ENCODE results near the gene CEP43. TPM values are rescaled to one million over a fixed set of nuclear protein-coding genes. Genes with fewer than 3 reads are reported as not detected.

Gene CEP43
- polyA plus RNA-seq, 3 donors from 2014 or later: 4.7 to 9.9 (median 6.9) TPM

- no peak overlapping the region for H3K27ac Mint-ChIP-seq
- no peaks in the 10 kb centered on the region for H3K4me1 Mint-ChIP-seq
- DNase-seq: no peak
- H3K27me3 Mint-ChIP-seq (ENCODE audit: low read depth in 3 of 3): no peaks in the 10 kb centered on the region
- peaks cover 3 to 4% (median 3%) of the 10 kb centered on the region in 3 donors for H3K36me3 Mint-ChIP-seq
- no peaks in the 10 kb centered on the region for H3K9me3 Mint-ChIP-seq
- no peak overlapping the region for H3K4me3 Mint-ChIP-seq
Measured at GRCh38 chr6:166976636-166977035, 22.6 kb upstream of the CEP43 start.

- H3K27ac Mint-ChIP-seq: no peak overlapping the region
- H3K9me3 Mint-ChIP-seq: no peaks in the 10 kb centered on the region
- no peaks in the 10 kb centered on the region for H3K4me1 Mint-ChIP-seq
- H3K4me3 Mint-ChIP-seq: no peak overlapping the region
- peaks cover 4 to 7% (median 5%) of the 10 kb centered on the region in 3 donors for H3K36me3 Mint-ChIP-seq
- H3K27me3 Mint-ChIP-seq (ENCODE audit: low read depth in 3 of 3): no peaks in the 10 kb centered on the region
- DNase-seq: no peak
Measured at GRCh38 chr6:166977621-166978525, 21.3 kb upstream of the CEP43 start.

DNA sequence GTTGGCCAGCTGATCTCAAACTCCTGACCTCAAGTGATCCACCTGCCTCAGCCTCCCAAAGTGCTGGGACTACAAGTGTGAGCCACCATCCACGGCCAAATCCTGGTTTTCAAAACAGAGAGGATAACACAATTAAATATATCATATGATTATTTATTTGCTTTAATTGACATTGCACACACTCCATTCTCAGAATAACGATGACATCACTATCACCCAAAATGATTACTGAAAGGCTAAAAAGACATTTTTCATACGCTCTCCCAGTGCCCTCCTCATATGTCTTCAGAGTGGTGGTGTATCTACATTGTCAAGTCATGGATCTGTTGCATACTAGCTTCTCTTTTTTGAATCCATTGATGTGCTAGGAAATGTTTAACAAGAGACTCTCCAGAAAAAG lies 18.5 kb upstream of the CEP43 start:
- Mint-ChIP-seq H3K4me1 (peaks cover 0 to 4% of the 10 kb centered on the region in 2 donors), H3K36me3 (peaks cover 4 to 17% (median 14%) of the 10 kb centered on the region in 3 donors), H3K9me3 (no peaks in the 10 kb centered on the region), H3K27ac (no peak overlapping the region), H3K27me3 (ENCODE audit: low read depth in 3 of 3) (no peaks in the 10 kb centered on the region), H3K4me3 (no peak overlapping the region)
- no peak for DNase-seq

DNA sequence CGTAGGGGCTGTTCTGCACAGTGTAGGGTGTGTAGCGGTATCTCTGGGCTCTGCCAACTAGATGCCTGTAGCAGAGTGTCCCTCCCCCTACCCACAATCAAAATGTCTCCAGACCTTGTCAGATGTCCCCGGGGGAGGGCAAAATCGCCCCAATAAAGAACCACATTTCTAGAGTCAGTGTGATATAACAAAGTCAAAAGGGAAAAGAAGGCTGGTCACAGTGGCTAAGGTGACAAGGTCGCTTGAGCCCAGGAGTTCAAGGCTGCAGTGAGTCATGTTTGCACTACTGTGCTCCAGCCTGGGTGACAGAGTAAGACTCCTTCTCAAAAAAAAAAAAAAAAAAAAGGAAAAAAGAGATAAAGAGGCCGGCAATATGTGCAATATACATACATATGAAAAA lies 11.7 kb upstream of the CEP43 start:
- peaks cover 12 to 15% of the 10 kb centered on the region in 2 donors for H3K4me1 Mint-ChIP-seq
- no peak overlapping the region for H3K4me3 Mint-ChIP-seq
- peak overlapping the region in 1 of 6 donors; percentile 84 for H3K27ac Mint-ChIP-seq

GRCh38 chr6:166987930-166988329 lies 11.3 kb upstream of the CEP43 start:
- Mint-ChIP-seq H3K4me1 (peaks cover 12 to 15% of the 10 kb centered on the region in 2 donors), H3K27ac (no peak overlapping the region), H3K4me3 (no peak overlapping the region), H3K27me3 (ENCODE audit: low read depth in 3 of 3) (no peaks in the 10 kb centered on the region), H3K9me3 (no peaks in the 10 kb centered on the region), H3K36me3 (peaks cover 0 to 10% (median 8%) of the 10 kb centered on the region in 3 donors)
- DNase-seq: no peak

More for the DNA sequence above, 11.7 kb upstream of the CEP43 start:
- no peaks in the 10 kb centered on the region for H3K27me3 Mint-ChIP-seq (ENCODE audit: low read depth in 3 of 3)
- no peaks in the 10 kb centered on the region for H3K9me3 Mint-ChIP-seq
- DNase-seq: no peak
- H3K36me3 Mint-ChIP-seq: peaks cover 0 to 14% (median 10%) of the 10 kb centered on the region in 3 donors

DNA sequence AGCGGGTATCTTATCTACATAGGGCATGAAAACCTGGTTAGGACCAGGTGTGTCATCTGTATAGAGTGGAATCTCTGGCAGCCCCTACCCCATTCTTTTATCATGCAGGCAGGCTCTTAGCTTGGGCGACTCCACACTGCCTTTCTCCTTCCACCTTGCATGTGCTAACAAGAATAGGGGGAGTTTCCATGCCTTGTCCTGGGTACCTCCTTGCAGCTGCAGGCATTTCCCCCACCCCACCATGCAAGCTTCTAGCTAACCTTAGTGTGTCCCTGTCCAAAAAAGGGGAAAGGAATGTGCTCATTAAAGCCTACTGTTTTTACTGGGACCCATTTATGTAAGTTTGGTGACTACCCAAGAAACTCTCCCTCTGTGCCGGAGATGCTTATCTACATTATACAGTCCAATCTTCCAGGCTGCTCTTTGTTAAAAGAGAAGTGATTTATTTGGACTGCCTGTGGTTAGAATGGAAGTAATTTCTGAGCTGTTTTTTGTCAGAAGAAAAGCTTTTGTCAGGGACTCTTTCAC lies 10.5 kb upstream of the CEP43 start:
- peaks cover 12 to 15% of the 10 kb centered on the region in 2 donors for H3K4me1 Mint-ChIP-seq
- H3K27ac Mint-ChIP-seq: no peak overlapping the region
- peaks cover 1 to 9% (median 7%) of the 10 kb centered on the region in 3 donors for H3K36me3 Mint-ChIP-seq
- no peak overlapping the region for H3K4me3 Mint-ChIP-seq
- DNase-seq: no peak
- H3K9me3 Mint-ChIP-seq: no peaks in the 10 kb centered on the region
- no peaks in the 10 kb centered on the region for H3K27me3 Mint-ChIP-seq (ENCODE audit: low read depth in 3 of 3)

- H3K36me3 Mint-ChIP-seq: peaks cover 4 to 10% (median 7%) of the 10 kb centered on the region in 3 donors
- no peaks in the 10 kb centered on the region for H3K9me3 Mint-ChIP-seq
- H3K27me3 Mint-ChIP-seq (ENCODE audit: low read depth in 3 of 3): no peaks in the 10 kb centered on the region
- DNase-seq: peak; percentile 31 to 51 (median 33)
- H3K4me1 Mint-ChIP-seq: peaks cover 12 to 15% of the 10 kb centered on the region in 2 donors
- peak overlapping the region in 1 of 6 donors; percentile 4 for H3K27ac Mint-ChIP-seq
- peak overlapping the region in 1 of 5 donors; percentile 3 for H3K4me3 Mint-ChIP-seq
Measured at GRCh38 chr6:166989427-166990032, 9.7 kb upstream of the CEP43 start.

GRCh38 chr6:166996406-166996805 lies 2.8 kb upstream of the CEP43 start:
- DNase-seq: no peak
- no peak overlapping the region for H3K4me3 Mint-ChIP-seq
- H3K27me3 Mint-ChIP-seq (ENCODE audit: low read depth in 3 of 3): peaks cover 0 to 4% (median 0%) of the 10 kb centered on the region in 3 donors
- no peaks in the 10 kb centered on the region for H3K9me3 Mint-ChIP-seq
- H3K36me3 Mint-ChIP-seq: peaks cover 0 to 4% (median 3%) of the 10 kb centered on the region in 3 donors
- peaks cover 17 to 27% of the 10 kb centered on the region in 2 donors for H3K4me1 Mint-ChIP-seq
- no peak overlapping the region for H3K27ac Mint-ChIP-seq

DNA sequence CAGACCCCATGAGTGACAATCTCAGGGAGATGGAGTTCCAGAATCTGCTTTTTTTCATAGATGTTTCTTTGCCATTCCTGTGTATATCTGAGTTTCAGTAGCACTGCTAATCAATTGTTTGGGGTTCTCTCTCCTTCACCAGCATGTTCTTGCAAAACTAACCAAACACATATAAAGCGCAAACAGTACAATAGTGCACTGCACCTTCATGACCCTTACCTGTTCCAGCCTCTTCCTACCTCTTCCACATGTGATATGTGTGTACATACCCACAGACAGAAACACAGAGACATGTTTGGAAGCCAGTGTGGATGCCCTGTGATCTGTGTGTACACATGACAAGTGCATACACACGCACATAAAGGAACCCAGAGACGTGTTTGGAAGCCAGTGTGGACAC lies 1.8 kb upstream of the CEP43 start:
- no peak for DNase-seq
- Mint-ChIP-seq H3K27ac (peak overlapping the region in 4 of 6 donors; percentile 2 to 77 (median 36)), H3K4me1 (peaks cover 17 to 34% of the 10 kb centered on the region in 2 donors), H3K36me3 (peaks cover 0 to 4% (median 3%) of the 10 kb centered on the region in 3 donors), H3K4me3 (peak overlapping the region; percentile 81 to 87 (median 82)), H3K27me3 (ENCODE audit: low read depth in 3 of 3) (peaks cover 0 to 4% (median 0%) of the 10 kb centered on the region in 3 donors), H3K9me3 (no peaks in the 10 kb centered on the region)

GRCh38 chr6:166997768-166998255 lies 1.4 kb upstream of the CEP43 start:
- H3K9me3 Mint-ChIP-seq: no peaks in the 10 kb centered on the region
- peak overlapping the region; percentile 81 to 87 (median 82) for H3K4me3 Mint-ChIP-seq
- peak; percentile 9 to 18 (median 13) for DNase-seq
- peak overlapping the region in 4 of 6 donors; percentile 3 to 77 (median 36) for H3K27ac Mint-ChIP-seq
- H3K27me3 Mint-ChIP-seq (ENCODE audit: low read depth in 3 of 3): peaks cover 0 to 4% (median 0%) of the 10 kb centered on the region in 3 donors
- H3K36me3 Mint-ChIP-seq: peaks cover 0 to 4% (median 3%) of the 10 kb centered on the region in 3 donors
- H3K4me1 Mint-ChIP-seq: peaks cover 17 to 34% of the 10 kb centered on the region in 2 donors

DNA sequence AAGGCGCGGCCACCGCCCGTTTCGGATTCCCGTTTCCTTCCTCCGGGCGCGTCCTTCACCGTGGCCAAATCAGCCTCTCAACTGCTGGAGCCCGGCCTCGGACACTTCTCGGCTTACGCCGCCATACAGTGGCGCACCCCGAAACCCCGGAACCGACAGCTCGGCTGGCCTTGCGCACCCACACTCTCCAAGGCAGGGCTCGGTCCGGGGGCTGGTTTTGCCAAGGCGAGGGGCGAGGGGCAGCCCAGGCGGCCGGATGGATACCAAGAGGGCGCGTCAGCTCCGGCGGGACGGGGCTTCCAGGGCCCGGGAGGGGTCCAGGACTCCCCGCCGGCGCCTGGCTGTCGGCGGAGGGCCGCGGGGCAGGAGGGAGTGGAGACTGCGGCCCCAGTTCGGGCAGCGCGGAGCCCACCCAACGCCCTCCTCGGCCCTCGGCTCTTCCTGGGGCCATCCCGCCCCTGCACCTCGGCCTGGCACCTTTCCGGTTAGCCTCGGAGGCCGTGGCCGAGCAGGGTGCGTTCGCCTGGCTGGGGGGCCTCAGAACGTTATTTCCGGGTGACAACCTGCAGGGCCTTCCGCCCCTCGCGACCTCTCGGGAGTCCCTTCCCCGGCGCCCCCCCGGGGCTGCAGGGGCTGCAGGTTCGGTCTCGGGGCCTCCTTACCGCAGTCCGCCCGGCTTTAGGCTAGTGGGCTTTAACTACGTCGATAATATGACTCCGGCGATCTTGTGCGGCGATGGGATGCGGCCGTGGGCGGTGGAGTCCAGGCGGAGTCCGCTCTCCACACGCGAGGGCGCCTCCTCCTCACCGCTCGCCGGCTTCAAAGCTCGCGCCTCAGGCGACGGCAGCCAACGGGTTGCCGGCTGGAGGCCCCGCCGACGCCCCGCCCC lies 697 bp upstream of the CEP43 start:
- H3K4me3 Mint-ChIP-seq: peak overlapping the region; percentile 83 to 89 (median 87)
- H3K9me3 Mint-ChIP-seq: no peaks in the 10 kb centered on the region
- H3K36me3 Mint-ChIP-seq: peaks cover 0 to 4% (median 3%) of the 10 kb centered on the region in 3 donors
- peaks cover 17 to 34% of the 10 kb centered on the region in 2 donors for H3K4me1 Mint-ChIP-seq
- peak overlapping the region in 2 of 6 donors; percentile 30 to 40 for H3K27ac Mint-ChIP-seq
- peak in 2 of 3 donors; percentile 10 to 11 for DNase-seq
- H3K27me3 Mint-ChIP-seq (ENCODE audit: low read depth in 3 of 3): peaks cover 0 to 4% (median 0%) of the 10 kb centered on the region in 3 donors

DNA sequence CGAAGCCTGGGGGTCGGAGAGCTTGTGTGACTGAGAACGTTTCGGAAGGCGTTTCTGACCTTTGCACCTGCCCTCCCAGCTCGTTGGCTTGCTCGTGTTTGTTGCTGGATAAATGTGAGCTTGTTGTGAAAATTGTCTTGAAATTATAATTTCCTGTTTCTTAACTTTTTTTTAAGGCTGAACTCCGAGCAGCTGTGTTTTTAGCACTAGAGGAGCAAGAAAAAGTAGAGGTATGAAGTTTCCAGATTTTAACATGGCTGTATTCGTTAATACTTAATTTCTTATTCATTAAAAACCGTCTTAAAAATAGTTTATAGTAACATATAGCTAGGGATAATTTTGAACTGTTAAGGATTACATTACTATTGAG lies 672 bp downstream of the CEP43 start:
- H3K4me1 Mint-ChIP-seq: peaks cover 17 to 34% of the 10 kb centered on the region in 2 donors
- peak overlapping the region; percentile 86 to 91 (median 87) for H3K4me3 Mint-ChIP-seq
- peak overlapping the region; percentile 2 to 91 (median 80) for H3K27ac Mint-ChIP-seq
- DNase-seq: no peak
- peaks cover 0 to 4% (median 0%) of the 10 kb centered on the region in 3 donors for H3K27me3 Mint-ChIP-seq (ENCODE audit: low read depth in 3 of 3)
- H3K9me3 Mint-ChIP-seq: no peaks in the 10 kb centered on the region
- peaks cover 0 to 5% (median 2%) of the 10 kb centered on the region in 3 donors for H3K36me3 Mint-ChIP-seq

DNA sequence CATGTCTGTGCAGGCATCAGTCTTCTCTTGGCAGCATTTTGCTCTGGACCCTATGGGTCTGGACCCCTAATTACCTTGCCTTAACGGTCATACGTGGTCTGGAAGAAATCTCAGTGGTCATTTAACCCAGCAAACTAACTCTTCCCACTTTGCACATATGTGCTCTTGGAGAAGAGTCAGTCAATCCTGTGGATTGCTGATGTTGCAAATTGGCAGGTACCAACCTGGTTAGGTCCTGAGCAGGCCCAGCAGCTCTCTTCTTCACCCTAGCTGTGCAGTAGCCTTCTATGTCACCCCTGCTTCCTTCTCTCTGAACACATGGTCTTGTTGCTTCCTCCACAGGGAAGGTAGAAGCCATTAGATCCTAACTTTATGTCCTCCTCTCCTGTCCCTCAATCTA lies 1.6 kb downstream of the CEP43 start:
- Mint-ChIP-seq H3K27me3 (ENCODE audit: low read depth in 3 of 3) (peaks cover 0 to 4% (median 0%) of the 10 kb centered on the region in 3 donors), H3K9me3 (no peaks in the 10 kb centered on the region), H3K4me1 (peaks cover 18 to 34% of the 10 kb centered on the region in 2 donors), H3K4me3 (peak overlapping the region; percentile 42 to 91 (median 87)), H3K36me3 (peaks cover 7 to 10% (median 10%) of the 10 kb centered on the region in 3 donors), H3K27ac (peak overlapping the region; percentile 2 to 82 (median 50))
- no peak for DNase-seq
